GM15510 (cell line): Measurements from ENCODE around the gene KBTBD7.

Source experiments
- POLR2A ChIP-seq: IDR thresholded peaks from 3 replicates; pipeline ENCODE4 v1.6.1; 2011; ENCODE audit warnings: borderline replicate concordance; ENCODE audit not compliant: insufficient read length; ENCODE audit errors: extremely low read depth

Gene KBTBD7

GRCh38 chr13:41157048-41157717 is 37.2 kb downstream of the KBTBD7 start:
- TF ChIP-seq POLR2A, result no peak

GRCh38 chr13:41156620-41157019 is 37.7 kb downstream of the KBTBD7 start:
- no peak for TF ChIP-seq POLR2A

- no peak for TF ChIP-seq POLR2A
Observed at GRCh38 chr13:41154042-41154441, 40.3 kb downstream of the KBTBD7 start.

GRCh38 chr13:41152005-41152404 is 42.4 kb downstream of the KBTBD7 start:
- TF ChIP-seq POLR2A, result no peak

GRCh38 chr13:41150058-41150457 is 44.3 kb downstream of the KBTBD7 start:
- TF ChIP-seq POLR2A, result no peak

GRCh38 chr13:41148419-41149283 is 45.7 kb downstream of the KBTBD7 start:
- no peak for TF ChIP-seq POLR2A

GRCh38 chr13:41145136-41145908 is 49.0 kb downstream of the KBTBD7 start:
- TF ChIP-seq POLR2A, result no peak

GRCh38 chr13:41144576-41144975 is 49.8 kb downstream of the KBTBD7 start:
- TF ChIP-seq POLR2A, result no peak
